Uterus (tissue), 4 donors: ENCODE data around the gene MTRF1. TPM values are rescaled to one million over a fixed set of nuclear protein-coding genes. Genes with fewer than 3 reads are reported as not detected.
A peak's percentile ranks its signal among the peaks of the same experiment; 100 is the strongest.

Source experiments
- DNase-seq, 2 donors: peaks; one replicate each; pipeline ENCODE4 v3.0.0-alpha.2; 2019 to 2020
- H3K27ac ChIP-seq, 2 donors: fragments of 200-600 bp; sonication (generic); 1 replicate in 1 of 2; 2 replicates in 1 of 2; pipeline ENCODE4 v1.5.1; 2016 to 2018
- H3K27me3 ChIP-seq, 2 donors: fragments of 200-600 bp; sonication (generic); one replicate each; pipeline ENCODE4 v1.5.1; 2018 to 2019; ENCODE audit warnings: control low read depth in 1 of 2
- H3K36me3 ChIP-seq, 2 donors: fragments of 200-600 bp; sonication (generic); one replicate each; pipeline ENCODE4 v1.5.1; 2019; ENCODE audit warnings: control low read depth in 1 of 2
- H3K4me1 ChIP-seq, 2 donors: fragments of 200-600 bp; sonication (generic); one replicate each; pipeline ENCODE4 v1.5.1; 2018 to 2019; ENCODE audit warnings: control low read depth in 1 of 2
- H3K4me3 ChIP-seq, 2 donors: fragments of 200-600 bp; sonication (generic); 1 replicate in 1 of 2; 2 replicates in 1 of 2; pipeline ENCODE4 v1.5.1; 2018 to 2019; ENCODE audit warnings: mild to moderate bottlenecking in 1 of 2
- H3K9me3 ChIP-seq, 2 donors: fragments of 200-600 bp; sonication (generic); one replicate each; pipeline ENCODE4 v1.5.1; 2019; ENCODE audit warnings: control low read depth in 1 of 2
- POLR2A ChIP-seq, 2 donors: fragments of 450-650 bp; IDR thresholded peaks; one replicate each; pipeline ENCODE4 v1.6.1; 2016; ENCODE audit warnings: antibody characterized with exemption in 2 of 2, mild to moderate bottlenecking in 1 of 2, moderate library complexity in 1 of 2
- intact Hi-C: fragments of 100-400 bp; cut with DNase I; formaldehyde crosslinking; loops from one replicate; pipeline ENCODE4 v1.15.1; 2023; ENCODE audit warnings: low total_unique reads
- total RNA-seq, 4 donors: library from RNA; depleted of rRNA in 3 of 4; stranded (reverse); fragments of >200 nt in 3 of 4; gene quantifications; one replicate each; pipeline versions ENCODE4 v1.1.0 to v1.2.4, GENCODE V29; 2014 to 2023
- TF ChIP-seq, protein P1 (sequence below), 4 experiments: fragments of 200-600 bp in 2 of 4; fragments of 450-650 bp in 2 of 4; sonication (generic) in 2 of 4; IDR thresholded peaks; one replicate each; pipeline ENCODE4 v1.5.1; 2016 to 2019; ENCODE audit warnings: antibody characterized with exemption in 4 of 4, mild to moderate bottlenecking in 2 of 4, moderate library complexity in 1 of 4
- donor health status: DM: yes; HTN: yes; CAD: no.

The MTRF1 gene
- total RNA-seq, 4 donors from 2014 or later = 4.1 to 24.1 (median 13.9) TPM

DNA sequence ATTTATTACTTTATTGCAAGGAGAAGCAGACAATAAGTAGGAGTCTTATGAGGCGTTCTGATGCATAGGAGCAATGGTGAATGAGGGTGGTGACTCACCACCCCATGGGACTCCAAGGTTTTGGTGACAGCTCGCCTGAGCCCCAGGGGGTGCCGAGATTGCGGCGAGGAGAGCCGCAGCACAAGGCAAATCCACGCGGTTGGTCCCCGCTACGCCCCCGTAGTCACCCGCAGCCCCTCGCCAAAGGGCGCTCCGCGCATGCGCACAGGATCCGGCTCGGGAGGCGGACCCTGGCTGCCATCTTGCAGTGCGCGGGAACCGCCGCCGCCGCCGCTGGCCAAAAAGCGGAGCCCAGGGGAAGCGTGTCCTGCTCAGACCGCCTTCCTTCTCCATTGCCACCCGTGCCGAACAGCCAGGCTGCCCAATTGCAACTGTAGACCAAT, 47.6 kb upstream of the MTRF1 start, which contains the start of gene NAA16:
Gene NAA16 (plus strand): TSS at position 305 of the 443 bp plus-strand sequence. CDS start 262 bp downstream, outside the sequence.
- no peaks in the 10 kb centered on the region for H3K36me3 ChIP-seq
- H3K27me3 ChIP-seq = no peaks in the 10 kb centered on the region
- H3K9me3 ChIP-seq = no peaks in the 10 kb centered on the region
- H3K27ac ChIP-seq = peak within 1 kb of the TSS; percentile 93 to 99
- peak; percentile 89 to 92 for DNase-seq
- H3K4me1 ChIP-seq = no peaks in the 10 kb centered on the region
- intact Hi-C loops = no loop called here
- H3K4me3 ChIP-seq = peak within 1 kb of the TSS; percentile 79 to 96
- TF ChIP-seq, protein P1, sequence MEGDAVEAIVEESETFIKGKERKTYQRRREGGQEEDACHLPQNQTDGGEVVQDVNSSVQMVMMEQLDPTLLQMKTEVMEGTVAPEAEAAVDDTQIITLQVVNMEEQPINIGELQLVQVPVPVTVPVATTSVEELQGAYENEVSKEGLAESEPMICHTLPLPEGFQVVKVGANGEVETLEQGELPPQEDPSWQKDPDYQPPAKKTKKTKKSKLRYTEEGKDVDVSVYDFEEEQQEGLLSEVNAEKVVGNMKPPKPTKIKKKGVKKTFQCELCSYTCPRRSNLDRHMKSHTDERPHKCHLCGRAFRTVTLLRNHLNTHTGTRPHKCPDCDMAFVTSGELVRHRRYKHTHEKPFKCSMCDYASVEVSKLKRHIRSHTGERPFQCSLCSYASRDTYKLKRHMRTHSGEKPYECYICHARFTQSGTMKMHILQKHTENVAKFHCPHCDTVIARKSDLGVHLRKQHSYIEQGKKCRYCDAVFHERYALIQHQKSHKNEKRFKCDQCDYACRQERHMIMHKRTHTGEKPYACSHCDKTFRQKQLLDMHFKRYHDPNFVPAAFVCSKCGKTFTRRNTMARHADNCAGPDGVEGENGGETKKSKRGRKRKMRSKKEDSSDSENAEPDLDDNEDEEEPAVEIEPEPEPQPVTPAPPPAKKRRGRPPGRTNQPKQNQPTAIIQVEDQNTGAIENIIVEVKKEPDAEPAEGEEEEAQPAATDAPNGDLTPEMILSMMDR (IDR thresholded peaks at IDR 0.05) = peak in 1 of 4 experiments; percentile 40
- peak; percentile 71 to 81 for TF ChIP-seq POLR2A (IDR thresholded peaks at IDR 0.05)

DNA sequence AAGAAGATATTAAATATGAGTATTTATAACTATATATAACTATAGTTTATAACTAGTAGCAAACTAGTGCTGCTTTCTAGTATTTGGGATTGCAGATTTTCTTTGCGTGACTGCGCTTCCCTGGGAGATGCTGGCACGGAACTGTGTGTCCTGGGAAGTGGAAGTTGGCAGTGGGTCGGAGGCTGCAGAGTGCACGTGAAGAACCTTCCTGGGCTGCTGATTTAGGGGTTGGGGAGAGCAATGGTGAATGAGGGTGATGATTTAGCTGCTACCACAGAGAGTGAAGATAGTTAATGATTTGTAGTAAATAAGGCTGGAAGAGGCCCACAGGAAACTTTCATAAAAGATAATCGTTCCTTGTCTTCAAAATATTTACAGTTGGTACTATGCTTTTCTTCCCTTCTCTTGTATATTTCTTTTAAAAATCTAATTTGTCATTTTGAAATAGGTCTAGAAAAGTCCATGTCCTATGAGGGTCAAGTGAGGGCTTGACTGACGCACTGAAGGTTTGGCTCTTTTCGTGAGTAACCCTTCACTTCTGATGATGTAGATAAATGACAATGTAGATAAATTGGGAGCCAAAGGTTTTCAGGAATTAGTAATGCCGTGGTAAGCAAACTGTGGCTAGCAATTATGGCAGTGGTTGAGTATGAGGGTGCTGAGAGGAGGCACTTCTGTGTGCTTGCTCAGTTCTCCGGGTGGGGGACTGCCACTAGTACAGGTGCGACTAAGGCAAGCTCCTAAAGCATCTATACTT, 44.7 kb upstream of the MTRF1 start:
- no peaks in the 10 kb centered on the region for H3K4me1 ChIP-seq
- H3K27ac ChIP-seq = no peak overlapping the region
- no peaks in the 10 kb centered on the region for H3K36me3 ChIP-seq
- H3K9me3 ChIP-seq = no peaks in the 10 kb centered on the region
- no peak for DNase-seq
- no peaks in the 10 kb centered on the region for H3K27me3 ChIP-seq
- TF ChIP-seq, protein P1 (IDR thresholded peaks at IDR 0.05) = no peak
- TF ChIP-seq POLR2A (IDR thresholded peaks at IDR 0.05) = no peak
- H3K4me3 ChIP-seq = no peak overlapping the region
- intact Hi-C loops = no loop called here

DNA sequence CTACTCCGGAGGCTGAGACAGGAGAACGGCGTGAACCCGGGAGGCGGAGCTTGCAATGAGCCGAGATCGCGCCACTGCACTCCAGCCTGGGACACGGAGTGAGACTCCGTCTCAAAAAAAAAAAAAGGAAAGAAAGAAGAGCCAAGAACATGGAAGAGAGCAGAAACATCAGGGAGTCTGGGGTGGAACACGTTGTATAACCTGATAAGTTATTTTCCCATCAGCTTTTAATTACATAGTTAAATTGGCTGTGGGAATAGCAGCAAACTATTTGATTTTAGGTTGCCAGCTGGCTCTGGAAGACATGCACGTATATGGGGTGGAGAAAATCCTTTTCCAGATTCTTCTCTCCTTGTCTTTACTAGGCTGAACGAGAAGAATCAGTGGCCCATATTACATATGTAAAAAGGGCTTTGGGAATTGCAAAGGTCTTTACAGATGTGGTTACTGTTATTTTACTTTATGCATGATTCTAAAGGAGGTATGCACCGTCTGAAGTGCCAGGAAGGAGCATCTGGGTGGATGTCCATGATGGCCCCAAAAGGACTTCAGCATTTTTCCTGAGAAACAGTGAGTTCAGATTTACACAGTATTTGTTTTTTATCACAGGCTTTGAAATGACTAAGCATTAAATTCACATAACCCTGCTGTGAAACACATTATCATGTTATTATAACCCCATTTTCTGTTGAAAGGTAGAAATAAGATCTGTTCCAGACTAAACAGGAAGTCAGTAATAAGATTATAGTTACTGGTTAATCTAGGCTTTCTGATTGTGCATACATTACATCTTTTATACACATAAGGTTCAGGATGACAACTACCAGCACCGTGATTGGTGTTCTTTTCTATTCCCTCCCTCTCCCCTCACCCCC, 43.1 kb upstream of the MTRF1 start:
- Histone ChIP-seq H3K9me3 (no peaks in the 10 kb centered on the region), H3K4me3 (no peak overlapping the region), H3K27ac (no peak overlapping the region), H3K4me1 (no peaks in the 10 kb centered on the region), H3K36me3 (no peaks in the 10 kb centered on the region), H3K27me3 (no peaks in the 10 kb centered on the region)
- TF ChIP-seq, protein P1 (IDR thresholded peaks at IDR 0.05) = no peak
- intact Hi-C loops = no loop called here
- no peak for DNase-seq

DNA sequence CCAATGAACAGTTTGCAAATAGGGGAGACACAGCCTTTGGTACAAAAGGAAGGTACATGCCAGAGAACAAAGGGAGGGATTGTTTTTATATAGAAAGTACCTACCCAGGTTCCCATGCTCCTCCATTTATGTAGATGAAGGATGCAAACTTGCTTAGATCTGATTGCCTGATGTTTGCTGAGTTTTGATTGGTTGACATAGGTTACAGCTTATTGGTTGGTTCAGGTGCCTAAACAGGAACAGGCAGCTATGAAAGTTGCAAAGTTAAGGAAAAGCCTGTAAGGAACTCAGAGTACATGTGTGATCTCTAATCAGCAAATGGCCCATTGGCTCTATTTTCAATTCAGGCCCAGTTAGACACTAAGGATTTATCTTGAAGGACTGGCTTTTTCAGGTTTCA, 41.2 kb upstream of the MTRF1 start:
- no peak overlapping the region for H3K4me3 ChIP-seq
- no peaks in the 10 kb centered on the region for H3K36me3 ChIP-seq
- DNase-seq = no peak
- intact Hi-C loops = no loop called here
- H3K27ac ChIP-seq = no peak overlapping the region
- TF ChIP-seq POLR2A (IDR thresholded peaks at IDR 0.05) = no peak
- TF ChIP-seq, protein P1 (IDR thresholded peaks at IDR 0.05) = no peak
- H3K4me1 ChIP-seq = no peaks in the 10 kb centered on the region
- H3K27me3 ChIP-seq = no peaks in the 10 kb centered on the region
- no peaks in the 10 kb centered on the region for H3K9me3 ChIP-seq

DNA sequence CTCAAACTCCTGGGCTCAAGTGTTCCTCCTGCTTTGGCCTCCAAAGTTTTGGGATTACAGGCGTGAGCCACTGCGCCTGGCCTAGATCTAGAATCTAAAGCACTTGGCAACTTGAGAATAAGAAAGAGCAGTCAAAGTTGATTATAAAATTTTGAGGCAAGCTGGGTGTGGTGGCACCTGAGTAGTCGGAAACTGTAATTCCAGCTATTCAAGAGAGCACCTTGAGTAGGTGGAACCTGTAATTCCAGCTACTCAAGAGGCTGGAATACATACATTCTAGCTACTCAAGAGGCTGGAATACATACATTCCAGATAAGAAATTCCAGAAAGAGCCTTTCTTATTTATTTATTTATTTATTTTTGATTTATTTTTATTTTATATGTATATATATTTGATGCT, 39.4 kb upstream of the MTRF1 start:
- TF ChIP-seq POLR2A (IDR thresholded peaks at IDR 0.05) = no peak
- TF ChIP-seq, protein P1 (IDR thresholded peaks at IDR 0.05) = no peak
- no peak for DNase-seq

More for the DNA sequence above, 39.4 kb upstream of the MTRF1 start:
- Histone ChIP-seq H3K36me3 (no peaks in the 10 kb centered on the region), H3K4me1 (no peaks in the 10 kb centered on the region), H3K4me3 (no peak overlapping the region), H3K27ac (no peak overlapping the region), H3K27me3 (no peaks in the 10 kb centered on the region), H3K9me3 (no peaks in the 10 kb centered on the region)
- intact Hi-C loops = no loop called here
